Neural progenitor cell (in vitro differentiated cells): ENCODE measurements around the gene GPD2. TPM values are rescaled to one million over a fixed set of nuclear protein-coding genes. Genes with fewer than 3 reads are reported as not detected.

Experiments
- DNase-seq: peaks from one replicate; pipeline ENCODE4 v3.0.0-alpha.2; 2016; ENCODE audit warnings: low spot score
- H2AFZ ChIP-seq: fragments of 200-600 bp; sonication (generic); replicated peaks from 2 replicates; pipeline ENCODE4 v1.6.1; 2016; ENCODE audit warnings: antibody characterized with exemption
- H3F3A ChIP-seq: fragments of 200-600 bp; sonication (generic); 2 replicates; pipeline ENCODE4 v1.6.1; 2016; ENCODE audit warnings: antibody characterized with exemption, low read depth
- H3K27ac ChIP-seq: fragments of 200-600 bp; sonication (generic); 2 replicates; pipeline ENCODE4 v1.5.1; 2016; ENCODE audit warnings: mild to moderate bottlenecking
- H3K27me3 ChIP-seq: fragments of 200-600 bp; sonication (generic); 2 replicates; pipeline ENCODE4 v1.6.1; 2016; ENCODE audit warnings: mild to moderate bottlenecking, moderate library complexity
- H3K36me3 ChIP-seq: fragments of 200-600 bp; sonication (generic); 2 replicates; pipeline ENCODE4 v1.5.1; 2016
- H3K4me1 ChIP-seq: fragments of 200-600 bp; sonication (generic); 2 replicates; pipeline ENCODE4 v1.6.1; 2016; ENCODE audit warnings: mixed run types
- H3K4me2 ChIP-seq: fragments of 200-600 bp; sonication (generic); 2 replicates; pipeline ENCODE4 v1.6.1; 2016
- H3K4me3 ChIP-seq: fragments of 200-600 bp; sonication (generic); 2 replicates; pipeline ENCODE4 v1.5.1; 2016
- H3K79me2 ChIP-seq: fragments of 200-600 bp; sonication (generic); 2 replicates; pipeline ENCODE4 v1.6.1; 2016; ENCODE audit warnings: low read depth
- H3K9ac ChIP-seq: fragments of 200-600 bp; sonication (generic); 2 replicates; pipeline ENCODE4 v1.6.1; 2016
- H3K9me3 ChIP-seq: fragments of 200-600 bp; sonication (generic); 2 replicates; pipeline ENCODE4 v1.5.1; 2016; ENCODE audit warnings: low read depth
- H4K20me1 ChIP-seq: fragments of 200-600 bp; sonication (generic); 2 replicates; pipeline ENCODE4 v1.6.1; 2016; ENCODE audit warnings: low read depth
- H3K27ac Mint-ChIP-seq: 3 replicates; pipeline ENCODE4 v1.8.0; 2021; ENCODE audit warnings: mixed read lengths
- H3K27me3 Mint-ChIP-seq: 2 replicates; pipeline ENCODE4 v1.8.0; 2022; ENCODE audit warnings: low read depth, mild to moderate bottlenecking, inconsistent platforms, moderate library complexity, mixed read lengths; ENCODE audit not compliant: insufficient read depth
- H3K36me3 Mint-ChIP-seq: 3 replicates; pipeline ENCODE4 v1.8.0; 2021; ENCODE audit warnings: mixed read lengths
- H3K4me1 Mint-ChIP-seq: 3 replicates; pipeline ENCODE4 v1.8.0; 2021; ENCODE audit warnings: mixed read lengths
- H3K4me3 Mint-ChIP-seq: 3 replicates; pipeline ENCODE4 v1.8.0; 2021; ENCODE audit warnings: mild to moderate bottlenecking, moderate library complexity, mixed read lengths
- H3K9me3 Mint-ChIP-seq: 3 replicates; pipeline ENCODE4 v1.8.0; 2020; ENCODE audit warnings: mixed read lengths
- CTCF ChIP-seq: fragments of 200-600 bp; sonication (generic); IDR thresholded peaks from 2 replicates; pipeline ENCODE4 v1.5.1; 2017; ENCODE audit warnings: antibody characterized with exemption, mild to moderate bottlenecking
- EZH2 ChIP-seq: fragments of 200-600 bp; sonication (generic); IDR thresholded peaks from 2 replicates; pipeline ENCODE4 v1.6.1; 2017; ENCODE audit warnings: antibody characterized with exemption, mild to moderate bottlenecking, moderate library complexity
- EZH2phosphoT487 ChIP-seq: fragments of 200-600 bp; sonication (generic); IDR thresholded peaks from 2 replicates; pipeline ENCODE4 v1.6.1; 2017; ENCODE audit warnings: antibody characterized with exemption
- total RNA-seq: library from RNA; depleted of rRNA; stranded (reverse); fragments of >200 nt; gene quantifications from 2 replicates; pipeline ENCODE4 v1.2.3, GENCODE V29; 2015; ENCODE audit warnings: low replicate concordance

Gene GPD2
- total RNA-seq, 1 donor from 2014 or later = 176 TPM

DNA sequence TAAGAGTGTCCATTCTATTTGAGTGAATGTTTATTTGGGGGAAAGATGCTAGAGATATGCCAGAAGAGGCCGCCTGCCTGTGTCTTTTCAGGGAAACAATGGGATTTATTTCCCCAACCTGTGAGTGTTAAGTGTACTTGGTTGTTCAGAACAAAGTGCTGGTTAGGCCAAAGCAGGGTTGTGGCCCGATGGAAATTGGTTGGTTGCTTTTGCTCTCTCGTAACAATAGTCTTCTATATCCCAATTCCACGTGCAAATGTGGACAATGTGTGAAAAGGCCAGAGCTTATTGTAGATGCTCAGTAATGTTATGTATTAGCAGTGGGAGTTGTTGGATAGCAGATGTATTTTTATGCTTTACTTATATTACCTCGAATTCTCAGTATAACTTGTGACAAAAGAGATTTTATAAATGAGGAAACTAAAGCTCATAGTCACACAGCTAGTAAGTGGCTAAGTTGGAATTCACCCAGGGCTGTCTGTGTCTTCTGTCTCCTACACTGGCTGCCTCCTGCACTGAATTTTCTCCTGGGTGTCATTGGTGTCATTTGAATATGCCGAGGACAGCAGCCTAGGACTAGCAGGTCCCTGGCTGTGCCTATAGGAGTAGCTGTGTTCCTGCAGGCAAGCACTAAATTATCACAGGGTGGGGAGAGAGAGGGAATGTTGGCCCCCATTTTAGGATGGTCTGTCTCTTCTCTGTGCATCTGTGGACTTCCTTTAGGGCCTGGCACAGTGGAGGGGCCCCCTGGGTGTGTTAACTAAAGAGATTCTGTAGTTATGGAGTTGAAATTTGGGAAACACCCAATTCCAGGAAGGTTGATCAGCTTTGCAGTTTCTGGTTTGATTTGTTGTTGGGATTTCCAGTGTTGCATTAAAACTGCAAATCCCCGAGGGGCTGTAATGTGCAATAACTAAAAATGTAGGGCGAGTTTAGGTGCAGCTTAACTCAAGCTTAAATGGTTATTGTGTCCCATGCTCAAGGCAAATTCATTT, 21.6 kb downstream of the GPD2 start:
- peaks cover 20% of the 10 kb centered on the region for H3K9me3 Mint-ChIP-seq
- H3K4me2 ChIP-seq = no peak overlapping the region
- TF ChIP-seq CTCF (no peak), EZH2phosphoT487 (no peak), EZH2 (no peak)
- H3K27ac Mint-ChIP-seq = no peak overlapping the region
- no peaks in the 10 kb centered on the region for H3K9me3 ChIP-seq
- H3K9ac ChIP-seq = no peak overlapping the region
- no peaks in the 10 kb centered on the region for H3K27me3 ChIP-seq
- H3K36me3 ChIP-seq = no peaks in the 10 kb centered on the region
- peaks cover 5% of the 10 kb centered on the region for H4K20me1 ChIP-seq
- H3F3A ChIP-seq = no peaks in the 10 kb centered on the region
- peaks cover 48% of the 10 kb centered on the region for H3K79me2 ChIP-seq
- H3K27ac ChIP-seq = no peak overlapping the region
- peaks cover 4% of the 10 kb centered on the region for H3K4me1 Mint-ChIP-seq
- H3K4me1 ChIP-seq = no peaks in the 10 kb centered on the region
- peak; percentile 6 for DNase-seq
- peaks cover 6% of the 10 kb centered on the region for H3K27me3 Mint-ChIP-seq
- H3K36me3 Mint-ChIP-seq = peaks cover 8% of the 10 kb centered on the region
- H3K4me3 ChIP-seq = no peak overlapping the region
- no peak overlapping the region for H2AFZ ChIP-seq
- no peak overlapping the region for H3K4me3 Mint-ChIP-seq

GRCh38 chr2:156459720-156460119, 23.5 kb downstream of the GPD2 start:
- Histone ChIP-seq H3K36me3 (no peaks in the 10 kb centered on the region), H3K27me3 (no peaks in the 10 kb centered on the region), H3K4me3 (no peak overlapping the region), H3K27ac (no peak overlapping the region), H3K4me2 (no peak overlapping the region), H4K20me1 (peaks cover 5% of the 10 kb centered on the region), H3K4me1 (no peaks in the 10 kb centered on the region), H2AFZ (no peak overlapping the region), H3F3A (no peaks in the 10 kb centered on the region), H3K9ac (no peak overlapping the region), H3K9me3 (no peaks in the 10 kb centered on the region), H3K79me2 (peaks cover 51% of the 10 kb centered on the region)
- TF ChIP-seq EZH2phosphoT487 = no peak
- no peak for TF ChIP-seq EZH2
- TF ChIP-seq CTCF = no peak
- Mint-ChIP-seq H3K4me1 (peaks cover 4% of the 10 kb centered on the region), H3K4me3 (no peak overlapping the region), H3K27me3 (peaks cover 4% of the 10 kb centered on the region), H3K9me3 (peaks cover 4% of the 10 kb centered on the region), H3K36me3 (no peaks in the 10 kb centered on the region), H3K27ac (no peak overlapping the region)
- DNase-seq = no peak

DNA sequence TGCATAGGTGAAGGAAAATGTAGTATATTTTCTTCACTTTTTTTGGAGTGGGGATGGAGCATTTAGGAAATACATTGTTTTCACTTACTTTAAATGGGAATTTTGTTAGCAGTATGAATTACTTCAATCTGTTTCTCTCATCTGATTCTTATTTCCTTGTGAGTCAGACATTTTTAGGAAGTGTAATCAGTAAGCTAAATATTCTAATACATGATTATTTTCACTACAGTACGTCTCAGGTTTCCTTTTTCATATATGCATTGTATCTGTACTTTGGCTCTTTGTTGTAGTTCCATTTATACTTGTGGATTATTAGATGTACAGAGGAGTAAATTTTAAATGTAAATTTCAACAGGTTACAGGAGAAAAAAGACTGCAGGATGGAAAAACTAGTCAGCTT, 27.9 kb downstream of the GPD2 start:
- no peaks in the 10 kb centered on the region for H3K9me3 Mint-ChIP-seq
- Histone ChIP-seq H3K9me3 (no peaks in the 10 kb centered on the region), H3K9ac (no peak overlapping the region), H3K4me3 (no peak overlapping the region), H3K79me2 (peaks cover 36% of the 10 kb centered on the region), H3K36me3 (no peaks in the 10 kb centered on the region), H3K27ac (no peak overlapping the region), H2AFZ (no peak overlapping the region), H3K4me2 (no peak overlapping the region), H3K4me1 (peaks cover 17% of the 10 kb centered on the region), H3F3A (peaks cover 15% of the 10 kb centered on the region), H3K27me3 (no peaks in the 10 kb centered on the region), H4K20me1 (peaks cover 19% of the 10 kb centered on the region)
- no peaks in the 10 kb centered on the region for H3K36me3 Mint-ChIP-seq
- H3K27me3 Mint-ChIP-seq = peaks cover 5% of the 10 kb centered on the region
- no peak for DNase-seq
- peaks cover 8% of the 10 kb centered on the region for H3K4me1 Mint-ChIP-seq
- H3K4me3 Mint-ChIP-seq = no peak overlapping the region
- no peak for TF ChIP-seq EZH2
- no peak for TF ChIP-seq CTCF
- TF ChIP-seq EZH2phosphoT487 = no peak
- H3K27ac Mint-ChIP-seq = no peak overlapping the region
